HepG2 (cell line): Measurements from ENCODE around the gene USP10. TPM values are rescaled to one million over a fixed set of nuclear protein-coding genes. Genes with fewer than 3 reads are reported as not detected.

Experiments
- ATAC-seq: fragments of 200-7000 bp; cut with Tn5 transposase; 3 replicates; pipeline ENCODE4 v1.9.1; 2020; ENCODE audit warnings: mild to moderate bottlenecking, moderate library complexity
- BruUV-seq: library from RNA; stranded (reverse); fragments of 400-500 nt; replicated peaks from 2 replicates; lab custom pipeline; 2021; lab: Mats Ljungman, UMichigan
- CTCF ChIA-PET: fragments of 300-600 bp; formaldehyde crosslinking; extraction: SDS; loops from one replicate; lab custom pipeline; 2021; ENCODE audit warnings: low total read pairs, inconsistent platforms, low intra/inter-chr PET ratio; lab: Yijun Ruan, JAX
- POLR2A ChIA-PET: fragments of 350-600 bp; sonication (Branson Sonifier 250); formaldehyde crosslinking; loops from one replicate; lab custom pipeline; 2020; ENCODE audit warnings: antibody characterized with exemption, inconsistent platforms; lab: Yijun Ruan, JAX
- DNase-seq: peaks from one replicate; pipeline ENCODE4 v3.0.0-alpha.2; 2015; ENCODE audit warnings: low spot score
- FAIRE-seq: peaks from 3 replicates; lab custom pipeline; 2011; peaks lifted over from hg19 to GRCh38; lab: Jason Lieb, UNC
- H2AFZ ChIP-seq: one replicate; pipeline ENCODE4 v1.6.1; 2011; ENCODE audit warnings: low read length, inconsistent platforms
- H3K27ac ChIP-seq: fragments of 300-600 bp; 3 replicates; pipeline ENCODE4 v1.8.0; 2011; ENCODE audit warnings: mixed run types, mild to moderate bottlenecking, mixed read lengths, low read length, inconsistent platforms; ENCODE audit not compliant: insufficient read depth; ENCODE audit errors: extremely low read length
- H3K27me3 ChIP-seq, 2 experiments: fragments of 200-600 bp in 1 of 2; 2 replicates in 1 of 2; 3 replicates in 1 of 2; pipeline versions ENCODE4 v1.6.0 to v1.8.0; 2011; ENCODE audit warnings: low read length in 2 of 2, mild to moderate bottlenecking in 2 of 2, moderate library complexity in 2 of 2, inconsistent platforms in 1 of 2; ENCODE audit not compliant: insufficient read depth in 2 of 2, control insufficient read depth in 1 of 2
- H3K36me3 ChIP-seq, 2 experiments: fragments of 200-600 bp in 1 of 2; replicated peaks in 1 of 2; 2 replicates in 1 of 2; 3 replicates in 1 of 2; pipeline versions ENCODE4 v1.5.1 to v1.8.0; 2011; ENCODE audit warnings: low read length in 2 of 2, inconsistent platforms in 1 of 2; ENCODE audit not compliant: insufficient read depth in 2 of 2, control insufficient read depth in 1 of 2
- H3K4me1 ChIP-seq: 2 replicates; pipeline ENCODE4 v1.5.1; 2012; ENCODE audit warnings: low read length, inconsistent platforms; ENCODE audit not compliant: insufficient read depth
- H3K4me2 ChIP-seq: 2 replicates; pipeline ENCODE4 v1.6.0; 2011; ENCODE audit warnings: low read depth, low read length, inconsistent platforms
- H3K4me3 ChIP-seq, 3 experiments: fragments of 200-600 bp in 1 of 3; sonication (generic), shearing (Covaris generic) in 1 of 3; replicated peaks in 1 of 3; 2 replicates each; pipeline ENCODE4 v1.5.1; 2011 to 2016; ENCODE audit warnings: low read length in 3 of 3, inconsistent platforms in 2 of 3, low read depth in 2 of 3, mild to moderate bottlenecking in 2 of 3, control low read depth in 1 of 3, mixed read lengths in 1 of 3; ENCODE audit not compliant: insufficient read depth in 1 of 3
- H3K79me2 ChIP-seq: one replicate; pipeline ENCODE4 v1.6.1; 2011; ENCODE audit warnings: low read length, inconsistent platforms; ENCODE audit not compliant: insufficient read depth
- H3K9ac ChIP-seq: 2 replicates; pipeline ENCODE4 v1.6.0; 2011; ENCODE audit warnings: mild to moderate bottlenecking, low read depth, low read length, inconsistent platforms; ENCODE audit not compliant: insufficient read depth
- H3K9me3 ChIP-seq: 2 replicates; pipeline ENCODE4 v1.5.1; 2012; ENCODE audit warnings: mild to moderate bottlenecking, low read length
- H4K20me1 ChIP-seq: 2 replicates; pipeline ENCODE4 v1.6.0; 2011; ENCODE audit warnings: inconsistent platforms, mild to moderate bottlenecking, low read length, moderate library complexity; ENCODE audit not compliant: insufficient read depth
- CHD4 ChIP-seq: fragments of 200-600 bp; sonication (generic); IDR thresholded peaks from 2 replicates; pipeline ENCODE4 v1.7.0; 2017; ENCODE audit warnings: mild to moderate bottlenecking, low read length, borderline replicate concordance
- KLF15 ChIP-seq: sonication (generic); formaldehyde crosslinking; IDR thresholded peaks from 2 replicates; pipeline ENCODE4 v1.8.1; 2023; ENCODE audit warnings: borderline replicate concordance, mild to moderate bottlenecking, inconsistent platforms, missing genetic modification reagents, mixed read lengths
- PRMT3 ChIP-seq: sonication (generic); formaldehyde crosslinking; IDR thresholded peaks from 2 replicates; pipeline ENCODE4 v1.8.1; 2022; ENCODE audit warnings: low read depth, mild to moderate bottlenecking, moderate library complexity, missing genetic modification reagents, borderline replicate concordance
- RBAK ChIP-seq: sonication (generic); formaldehyde crosslinking; IDR thresholded peaks from 2 replicates; pipeline ENCODE4 v1.5.1; 2020; ENCODE audit warnings: mild to moderate bottlenecking, missing genetic modification reagents
- TAF15 ChIP-seq: fragments of 200-400 bp; formaldehyde crosslinking; IDR thresholded peaks from one replicate; pipeline ENCODE4 v1.6.1; 2018; ENCODE audit warnings: mild to moderate bottlenecking, low read depth, low read length; ENCODE audit not compliant: poor library complexity, severe bottlenecking
- THYN1 ChIP-seq: sonication (generic); formaldehyde crosslinking; IDR thresholded peaks from 2 replicates; pipeline ENCODE4 v1.8.1; 2023; ENCODE audit warnings: low read depth, mild to moderate bottlenecking, moderate library complexity, missing genetic modification reagents, borderline replicate concordance
- ZNF33B ChIP-seq: sonication (generic); formaldehyde crosslinking; IDR thresholded peaks from 2 replicates; pipeline ENCODE4 v1.5.1; 2020; ENCODE audit warnings: mild to moderate bottlenecking, missing genetic modification reagents
- WGBS: methylation state at CpG from one replicate; pipeline ENCODE4 v1.1.6; 2017; ENCODE audit warnings: low lambda C conversion rate; 5-methylcytosine and 5-hydroxymethylcytosine counted together
- in situ Hi-C: cut with HindIII; loops from 2 replicates; pipeline ENCODE4 v1.10.0; 2017; ENCODE audit warnings: low pct_unique_long_range_greater_than_20kb; ENCODE audit not compliant: extremely low pct_ligation_motif_present
- intact Hi-C: fragments of 100-400 bp; cut with micrococcal nuclease; formaldehyde crosslinking; loops from one replicate; pipeline ENCODE4 v1.10.0; 2022; ENCODE audit not compliant: unreplicated experiment
- polyA plus RNA-seq, 8 experiments: library from polyadenylated mRNA; depleted of rRNA in 3 of 8; stranded (reverse) in 7 of 8; unstranded in 1 of 8; fragments of >200 nt; fragmentation: Illumina TruSeq in 4 of 8; extraction: Trizol in 4 of 8; gene quantifications; 2 replicates each; pipeline versions ENCODE4 v1.2.1 to v1.2.3, GENCODE V29; 2011 to 2016; ENCODE audit warnings: low read depth in 4 of 8, missing spikeins in 1 of 8, mixed read lengths in 1 of 8; ENCODE audit not compliant: insufficient read depth in 1 of 8
- total RNA-seq, 5 experiments: library from RNA; depleted of rRNA; stranded (reverse); fragments of >200 nt; fragmentation: Illumina TruSeq; extraction: Trizol; gene quantifications; 2 replicates each; pipeline ENCODE4 v1.2.3, GENCODE V29; 2016; ENCODE audit warnings: low read depth in 1 of 5
- TF ChIP-seq, protein P1 (sequence below): sonication (generic); formaldehyde crosslinking; IDR thresholded peaks from 2 replicates; pipeline ENCODE4 v1.4.0; 2020; ENCODE audit warnings: missing genetic modification reagents
- TF ChIP-seq, protein P2 (sequence below): sonication (generic); formaldehyde crosslinking; IDR thresholded peaks from 2 replicates; pipeline ENCODE4 v1.9.0; 2021; ENCODE audit warnings: missing genetic modification reagents, borderline replicate concordance
- TF ChIP-seq, protein P3 (sequence below): sonication (generic); formaldehyde crosslinking; IDR thresholded peaks from 2 replicates; pipeline ENCODE4 v1.4.0; 2020; ENCODE audit warnings: mild to moderate bottlenecking, missing genetic modification reagents, borderline replicate concordance
- TF ChIP-seq, protein P4 (sequence below): sonication (generic); formaldehyde crosslinking; IDR thresholded peaks from 2 replicates; pipeline ENCODE4 v1.5.0; 2020; ENCODE audit warnings: mild to moderate bottlenecking, missing genetic modification reagents
- TF ChIP-seq, protein P5 (sequence below): sonication (generic); formaldehyde crosslinking; IDR thresholded peaks from 2 replicates; pipeline ENCODE4 v1.5.1; 2020; ENCODE audit warnings: mild to moderate bottlenecking, missing genetic modification reagents

The USP10 gene
- total and polyA plus RNA-seq, 2 of the 13 experiments (the other 11 are each of a cell fraction or from before 2014, with no cell fraction given) = 79.1 to 122 TPM

DNA sequence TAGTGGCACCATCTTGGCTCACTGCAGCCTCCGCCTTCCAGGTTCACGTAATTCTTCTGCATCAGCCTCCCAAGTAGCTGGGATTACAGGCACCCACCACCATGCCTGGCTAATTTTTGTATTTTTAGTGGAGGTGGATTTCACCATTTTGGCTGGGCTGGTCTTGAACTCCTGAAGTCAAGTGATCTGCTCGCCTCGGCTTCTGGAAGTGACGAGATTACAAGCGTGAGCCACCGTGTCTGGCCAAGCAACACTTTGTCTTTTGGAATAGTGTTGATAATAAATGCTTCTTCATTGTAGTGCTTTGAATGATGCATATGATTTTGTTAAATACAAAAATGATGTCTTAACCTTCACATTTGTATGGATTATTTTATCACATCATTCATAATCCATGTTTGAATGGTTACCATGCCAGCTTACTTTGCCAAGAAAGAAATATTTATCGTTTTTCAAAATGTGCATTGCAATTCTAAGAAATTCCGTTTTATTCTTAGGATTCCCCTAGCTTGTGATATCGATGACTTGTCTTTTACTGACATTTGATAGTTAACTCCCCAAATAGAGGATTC lies 29.1 kb downstream of the USP10 start:
- Histone ChIP-seq H3K27ac (no peak overlapping the region), H3K9ac (no peak overlapping the region), H3K9me3 (no peaks in the 10 kb centered on the region), H3K79me2 (peaks cover 97% of the 10 kb centered on the region), H3K4me1 (peaks cover 95% of the 10 kb centered on the region), H3K27me3 (no peaks in the 10 kb centered on the region), H4K20me1 (peaks cover 82% of the 10 kb centered on the region), H2AFZ (no peak overlapping the region), H3K36me3 (peaks cover 0 to 5% of the 10 kb centered on the region in 2 experiments; a peak in 3 of 5 replicates), H3K4me3 (no peak overlapping the region), H3K4me2 (no peak overlapping the region)
- no peak for FAIRE-seq
- CTCF ChIA-PET = interaction anchor here (1.2 kb wide), 1 partner anchor 57 kb away, joined by 3 read pairs; no protein-coding TSS in a partner anchor
- no peak for DNase-seq
- WGBS = 96% methylated on average over 10 of the region's 10 CpGs
- no peak for ATAC-seq
- in situ Hi-C loops (loop anchor here (5.0 to 10.0 kb wide), 3 partner anchors 57 to 214 kb away; no protein-coding TSS in a partner anchor), intact Hi-C loops (loop anchor here (5.0 kb wide), 1 partner anchor 217 kb away; no protein-coding TSS in a partner anchor)
- POLR2A ChIA-PET = interaction anchor here (2.2 kb wide), 1 partner anchor 9 kb away, joined by 5 read pairs; no protein-coding TSS in a partner anchor
- BruUV-seq = no TSS peak
- TF ChIP-seq PRMT3 (CRISPR knock-in tag) (no peak), RBAK (CRISPR knock-in tag) (no peak), ZNF33B (no peak), CHD4 (no peak), THYN1 (CRISPR knock-in tag) (no peak), TAF15 (no peak), KLF15 (CRISPR knock-in tag) (no peak)
- TF ChIP-seq, protein P1, sequence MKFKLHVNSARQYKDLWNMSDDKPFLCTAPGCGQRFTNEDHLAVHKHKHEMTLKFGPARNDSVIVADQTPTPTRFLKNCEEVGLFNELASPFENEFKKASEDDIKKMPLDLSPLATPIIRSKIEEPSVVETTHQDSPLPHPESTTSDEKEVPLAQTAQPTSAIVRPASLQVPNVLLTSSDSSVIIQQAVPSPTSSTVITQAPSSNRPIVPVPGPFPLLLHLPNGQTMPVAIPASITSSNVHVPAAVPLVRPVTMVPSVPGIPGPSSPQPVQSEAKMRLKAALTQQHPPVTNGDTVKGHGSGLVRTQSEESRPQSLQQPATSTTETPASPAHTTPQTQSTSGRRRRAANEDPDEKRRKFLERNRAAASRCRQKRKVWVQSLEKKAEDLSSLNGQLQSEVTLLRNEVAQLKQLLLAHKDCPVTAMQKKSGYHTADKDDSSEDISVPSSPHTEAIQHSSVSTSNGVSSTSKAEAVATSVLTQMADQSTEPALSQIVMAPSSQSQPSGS (CRISPR knock-in tag) = no peak
- TF ChIP-seq, protein P2, sequence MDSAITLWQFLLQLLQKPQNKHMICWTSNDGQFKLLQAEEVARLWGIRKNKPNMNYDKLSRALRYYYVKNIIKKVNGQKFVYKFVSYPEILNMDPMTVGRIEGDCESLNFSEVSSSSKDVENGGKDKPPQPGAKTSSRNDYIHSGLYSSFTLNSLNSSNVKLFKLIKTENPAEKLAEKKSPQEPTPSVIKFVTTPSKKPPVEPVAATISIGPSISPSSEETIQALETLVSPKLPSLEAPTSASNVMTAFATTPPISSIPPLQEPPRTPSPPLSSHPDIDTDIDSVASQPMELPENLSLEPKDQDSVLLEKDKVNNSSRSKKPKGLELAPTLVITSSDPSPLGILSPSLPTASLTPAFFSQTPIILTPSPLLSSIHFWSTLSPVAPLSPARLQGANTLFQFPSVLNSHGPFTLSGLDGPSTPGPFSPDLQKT (CRISPR knock-in tag) = no peak
- TF ChIP-seq, protein P3, sequence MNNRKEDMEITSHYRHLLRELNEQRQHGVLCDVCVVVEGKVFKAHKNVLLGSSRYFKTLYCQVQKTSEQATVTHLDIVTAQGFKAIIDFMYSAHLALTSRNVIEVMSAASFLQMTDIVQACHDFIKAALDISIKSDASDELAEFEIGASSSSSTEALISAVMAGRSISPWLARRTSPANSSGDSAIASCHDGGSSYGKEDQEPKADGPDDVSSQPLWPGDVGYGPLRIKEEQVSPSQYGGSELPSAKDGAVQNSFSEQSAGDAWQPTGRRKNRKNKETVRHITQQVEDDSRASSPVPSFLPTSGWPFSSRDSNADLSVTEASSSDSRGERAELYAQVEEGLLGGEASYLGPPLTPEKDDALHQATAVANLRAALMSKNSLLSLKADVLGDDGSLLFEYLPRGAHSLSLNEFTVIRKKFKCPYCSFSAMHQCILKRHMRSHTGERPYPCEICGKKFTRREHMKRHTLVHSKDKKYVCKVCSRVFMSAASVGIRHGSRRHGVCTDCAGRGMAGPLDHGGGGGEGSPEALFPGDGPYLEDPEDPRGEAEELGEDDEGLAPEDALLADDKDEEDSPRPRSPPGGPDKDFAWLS (CRISPR knock-in tag) = no peak
- TF ChIP-seq, protein P4, sequence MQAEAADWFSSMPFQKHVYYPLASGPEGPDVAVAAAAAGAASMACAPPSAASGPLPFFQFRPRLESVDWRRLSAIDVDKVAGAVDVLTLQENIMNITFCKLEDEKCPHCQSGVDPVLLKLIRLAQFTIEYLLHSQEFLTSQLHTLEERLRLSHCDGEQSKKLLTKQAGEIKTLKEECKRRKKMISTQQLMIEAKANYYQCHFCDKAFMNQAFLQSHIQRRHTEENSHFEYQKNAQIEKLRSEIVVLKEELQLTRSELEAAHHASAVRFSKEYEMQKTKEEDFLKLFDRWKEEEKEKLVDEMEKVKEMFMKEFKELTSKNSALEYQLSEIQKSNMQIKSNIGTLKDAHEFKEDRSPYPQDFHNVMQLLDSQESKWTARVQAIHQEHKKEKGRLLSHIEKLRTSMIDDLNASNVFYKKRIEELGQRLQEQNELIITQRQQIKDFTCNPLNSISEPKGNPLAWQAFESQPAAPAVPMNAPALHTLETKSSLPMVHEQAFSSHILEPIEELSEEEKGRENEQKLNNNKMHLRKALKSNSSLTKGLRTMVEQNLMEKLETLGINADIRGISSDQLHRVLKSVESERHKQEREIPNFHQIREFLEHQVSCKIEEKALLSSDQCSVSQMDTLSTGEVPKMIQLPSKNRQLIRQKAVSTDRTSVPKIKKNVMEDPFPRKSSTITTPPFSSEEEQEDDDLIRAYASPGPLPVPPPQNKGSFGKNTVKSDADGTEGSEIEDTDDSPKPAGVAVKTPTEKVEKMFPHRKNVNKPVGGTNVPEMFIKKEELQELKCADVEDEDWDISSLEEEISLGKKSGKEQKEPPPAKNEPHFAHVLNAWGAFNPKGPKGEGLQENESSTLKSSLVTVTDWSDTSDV (CRISPR knock-in tag) = no peak
- TF ChIP-seq, protein P5, sequence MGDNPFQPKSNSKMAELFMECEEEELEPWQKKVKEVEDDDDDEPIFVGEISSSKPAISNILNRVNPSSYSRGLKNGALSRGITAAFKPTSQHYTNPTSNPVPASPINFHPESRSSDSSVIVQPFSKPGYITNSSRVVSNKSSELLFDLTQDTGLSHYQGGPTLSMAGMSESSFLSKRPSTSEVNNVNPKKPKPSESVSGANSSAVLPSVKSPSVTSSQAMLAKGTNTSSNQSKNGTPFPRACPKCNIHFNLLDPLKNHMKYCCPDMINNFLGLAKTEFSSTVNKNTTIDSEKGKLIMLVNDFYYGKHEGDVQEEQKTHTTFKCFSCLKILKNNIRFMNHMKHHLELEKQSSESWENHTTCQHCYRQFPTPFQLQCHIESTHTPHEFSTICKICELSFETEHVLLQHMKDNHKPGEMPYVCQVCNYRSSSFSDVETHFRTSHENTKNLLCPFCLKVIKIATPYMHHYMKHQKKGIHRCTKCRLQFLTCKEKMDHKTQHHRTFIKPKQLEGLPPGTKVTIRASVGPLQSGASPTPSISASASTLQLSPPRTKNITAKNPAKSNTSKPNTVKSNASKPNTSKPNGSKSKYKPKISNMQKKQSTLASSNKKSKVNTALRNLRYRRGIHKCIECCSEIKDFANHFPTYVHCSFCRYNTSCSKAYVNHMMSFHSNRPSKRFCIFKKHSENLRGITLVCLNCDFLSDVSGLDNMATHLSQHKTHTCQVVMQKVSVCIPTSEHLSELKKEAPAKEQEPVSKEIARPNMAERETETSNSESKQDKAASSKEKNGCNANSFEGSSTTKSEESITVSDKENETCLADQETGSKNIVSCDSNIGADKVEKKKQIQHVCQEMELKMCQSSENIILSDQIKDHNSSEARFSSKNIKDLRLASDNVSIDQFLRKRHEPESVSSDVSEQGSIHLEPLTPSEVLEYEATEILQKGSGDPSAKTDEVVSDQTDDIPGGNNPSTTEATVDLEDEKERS = no peak
